ENCODE results near the gene DENND1C. TPM values are rescaled to one million over a fixed set of nuclear protein-coding genes. Genes with fewer than 3 reads are reported as not detected.
"Not testable (repeated sequence)": the region's sequence is repeated elsewhere in the genome, so short reads cannot be mapped to it uniquely, and the experiment has no call there.

The DENND1C gene
- total RNA-seq, 2 experiments from 2014 or later: 100 to 113 TPM

- DNase-seq (no peak), ATAC-seq (no peak)
- Mint-ChIP-seq H3K4me3 (no peak overlapping the region), H3K4me1 (no peaks in the 10 kb centered on the region), H3K9me3 (ENCODE audit: low read depth) (no peaks in the 10 kb centered on the region), H3K36me3 (peaks cover 14% of the 10 kb centered on the region), H3K27ac (no peak overlapping the region), H3K27me3 (no peaks in the 10 kb centered on the region)
- CTCF ChIA-PET: no interaction called here
Observed at GRCh38 chr19:6448045-6448444, 33.5 kb downstream of the DENND1C start.

- Mint-ChIP-seq H3K4me1 (no peaks in the 10 kb centered on the region), H3K9me3 (ENCODE audit: low read depth) (no peaks in the 10 kb centered on the region), H3K27me3 (no peaks in the 10 kb centered on the region), H3K36me3 (peaks cover 5% of the 10 kb centered on the region), H3K27ac (no peak overlapping the region), H3K4me3 (no peak overlapping the region)
- CTCF ChIA-PET: no interaction called here
- DNase-seq: no peak
- ATAC-seq: no peak
Observed at GRCh38 chr19:6446452-6446851, 35.1 kb downstream of the DENND1C start.

- CTCF ChIA-PET: interaction anchor here (1.0 kb wide), 1 partner anchor 33 kb away, joined by 3 read pairs; no protein-coding TSS in a partner anchor
- H3K4me1 Mint-ChIP-seq: no peaks in the 10 kb centered on the region
- H3K9me3 Mint-ChIP-seq (ENCODE audit: low read depth): no peaks in the 10 kb centered on the region
- H3K4me3 Mint-ChIP-seq: no peak overlapping the region
- ATAC-seq (no peak), DNase-seq (no peak)
- H3K27me3 Mint-ChIP-seq: no peaks in the 10 kb centered on the region
- no peak overlapping the region for H3K27ac Mint-ChIP-seq
- H3K36me3 Mint-ChIP-seq: no peaks in the 10 kb centered on the region
Observed at GRCh38 chr19:6443986-6444385, 37.6 kb downstream of the DENND1C start.

DNA sequence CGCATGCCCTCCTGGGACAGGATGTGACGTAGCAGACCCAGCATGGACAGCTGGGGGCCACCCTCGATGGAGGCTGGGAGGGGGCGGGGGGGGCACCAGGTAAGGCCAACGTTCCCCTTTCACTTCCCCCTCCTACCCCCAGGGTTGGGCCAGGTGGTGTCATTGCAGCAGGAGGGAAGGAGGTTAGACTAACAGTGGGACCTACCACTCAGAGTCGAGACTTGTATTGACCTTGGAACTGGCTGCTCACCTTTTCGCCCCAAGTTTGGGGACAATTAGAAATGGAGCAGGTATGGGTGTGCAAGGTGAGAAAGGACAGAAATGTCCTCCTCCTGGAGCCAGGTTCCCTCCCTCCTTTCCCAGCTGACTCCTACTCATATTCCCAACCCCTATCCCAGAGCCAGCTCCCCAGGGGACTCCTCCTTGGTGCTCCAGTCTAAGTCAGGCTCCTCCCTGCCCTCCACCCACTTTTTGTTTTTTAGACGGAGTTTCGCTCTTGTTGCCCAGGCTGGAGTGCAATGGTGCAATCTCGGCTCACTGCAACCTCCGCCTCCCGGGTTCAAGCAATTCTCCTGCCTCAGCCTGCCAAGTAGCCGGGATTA, 39.4 kb downstream of the DENND1C start:
- H3K4me3 Mint-ChIP-seq: no peak overlapping the region
- H3K4me1 Mint-ChIP-seq: no peaks in the 10 kb centered on the region
- H3K27ac Mint-ChIP-seq: no peak overlapping the region
- no peaks in the 10 kb centered on the region for H3K9me3 Mint-ChIP-seq (ENCODE audit: low read depth)
- no peak for ATAC-seq
- CTCF ChIA-PET: no interaction called here
- DNase-seq: no peak
- H3K36me3 Mint-ChIP-seq: no peaks in the 10 kb centered on the region
- no peaks in the 10 kb centered on the region for H3K27me3 Mint-ChIP-seq

- CTCF ChIA-PET: no interaction called here
- no peak overlapping the region for H3K27ac Mint-ChIP-seq
Observed at GRCh38 chr19:6440905-6441304, 40.7 kb downstream of the DENND1C start.

GRCh38 chr19:6439743-6440142, 41.8 kb downstream of the DENND1C start:
- Mint-ChIP-seq H3K36me3 (no peaks in the 10 kb centered on the region), H3K27me3 (no peaks in the 10 kb centered on the region), H3K9me3 (ENCODE audit: low read depth) (no peaks in the 10 kb centered on the region), H3K4me3 (no peak overlapping the region), H3K4me1 (peaks cover 6% of the 10 kb centered on the region), H3K27ac (no peak overlapping the region)
- CTCF ChIA-PET: no interaction called here
- no peak for ATAC-seq
- DNase-seq: no peak

More at GRCh38 chr19:6440905-6441304, 40.7 kb downstream of the DENND1C start:
- DNase-seq (no peak), ATAC-seq (no peak)
- no peaks in the 10 kb centered on the region for H3K36me3 Mint-ChIP-seq
- no peaks in the 10 kb centered on the region for H3K9me3 Mint-ChIP-seq (ENCODE audit: low read depth)
- no peaks in the 10 kb centered on the region for H3K27me3 Mint-ChIP-seq
- no peak overlapping the region for H3K4me3 Mint-ChIP-seq
- peaks cover 4% of the 10 kb centered on the region for H3K4me1 Mint-ChIP-seq

GRCh38 chr19:6433663-6434062, 47.9 kb downstream of the DENND1C start, which contains the start of gene SLC25A41:
TSS of gene SLC25A41 (minus strand) at chr19:6433763. CDS start at chr19:6433693, 70 bp downstream.
- H3K4me1 Mint-ChIP-seq: peaks cover 12% of the 10 kb centered on the region
- ATAC-seq (no peak), DNase-seq (no peak)
- CTCF ChIA-PET: no interaction called here
- H3K36me3 Mint-ChIP-seq: no peaks in the 10 kb centered on the region
- H3K27ac Mint-ChIP-seq: no peak within 1 kb of the TSS
- H3K27me3 Mint-ChIP-seq: no peaks in the 10 kb centered on the region
- no peaks in the 10 kb centered on the region for H3K9me3 Mint-ChIP-seq (ENCODE audit: low read depth)
- H3K4me3 Mint-ChIP-seq: no peak within 1 kb of the TSS

DNA sequence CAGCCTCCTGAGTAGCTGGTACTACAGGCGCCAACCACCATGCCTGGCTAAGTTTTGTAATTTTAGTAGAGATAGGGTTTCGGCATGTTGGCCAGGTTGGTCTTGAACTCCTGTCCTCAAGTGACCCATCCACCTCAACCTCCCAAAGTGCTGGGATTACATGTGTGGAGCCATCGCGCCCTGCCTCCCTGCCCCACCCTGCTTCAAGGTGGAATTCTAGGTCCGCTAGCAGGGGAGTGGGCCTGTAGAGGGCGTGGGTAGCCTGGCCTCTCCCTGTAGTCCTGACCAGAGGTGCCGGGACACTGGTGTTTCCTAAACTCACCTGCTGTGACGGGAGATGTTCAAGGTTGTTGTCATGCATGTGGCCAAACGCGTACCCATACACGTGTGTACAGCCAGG, 48.4 kb downstream of the DENND1C start:
- no peak for DNase-seq
- ATAC-seq: no peak
- H3K27me3 Mint-ChIP-seq: no peaks in the 10 kb centered on the region
- CTCF ChIA-PET: no interaction called here
- H3K4me3 Mint-ChIP-seq: no peak overlapping the region
- peaks cover 12% of the 10 kb centered on the region for H3K4me1 Mint-ChIP-seq
- no peaks in the 10 kb centered on the region for H3K36me3 Mint-ChIP-seq
- H3K27ac Mint-ChIP-seq: no peak overlapping the region
- H3K9me3 Mint-ChIP-seq (ENCODE audit: low read depth): no peaks in the 10 kb centered on the region

GRCh38 chr19:6431891-6432290, 49.7 kb downstream of the DENND1C start:
- H3K27me3 Mint-ChIP-seq: no peaks in the 10 kb centered on the region
- no peaks in the 10 kb centered on the region for H3K36me3 Mint-ChIP-seq
- H3K27ac Mint-ChIP-seq: no peak overlapping the region
- CTCF ChIA-PET: interaction anchor here (1.2 kb wide), 1 partner anchor 28 kb away, joined by 3 read pairs; the partner anchor contains the start of gene SLC25A23
- H3K4me1 Mint-ChIP-seq: peaks cover 12% of the 10 kb centered on the region
- ATAC-seq (peak; percentile 6), DNase-seq (no peak)
- H3K9me3 Mint-ChIP-seq (ENCODE audit: low read depth): no peaks in the 10 kb centered on the region
- H3K4me3 Mint-ChIP-seq: no peak overlapping the region

DNA sequence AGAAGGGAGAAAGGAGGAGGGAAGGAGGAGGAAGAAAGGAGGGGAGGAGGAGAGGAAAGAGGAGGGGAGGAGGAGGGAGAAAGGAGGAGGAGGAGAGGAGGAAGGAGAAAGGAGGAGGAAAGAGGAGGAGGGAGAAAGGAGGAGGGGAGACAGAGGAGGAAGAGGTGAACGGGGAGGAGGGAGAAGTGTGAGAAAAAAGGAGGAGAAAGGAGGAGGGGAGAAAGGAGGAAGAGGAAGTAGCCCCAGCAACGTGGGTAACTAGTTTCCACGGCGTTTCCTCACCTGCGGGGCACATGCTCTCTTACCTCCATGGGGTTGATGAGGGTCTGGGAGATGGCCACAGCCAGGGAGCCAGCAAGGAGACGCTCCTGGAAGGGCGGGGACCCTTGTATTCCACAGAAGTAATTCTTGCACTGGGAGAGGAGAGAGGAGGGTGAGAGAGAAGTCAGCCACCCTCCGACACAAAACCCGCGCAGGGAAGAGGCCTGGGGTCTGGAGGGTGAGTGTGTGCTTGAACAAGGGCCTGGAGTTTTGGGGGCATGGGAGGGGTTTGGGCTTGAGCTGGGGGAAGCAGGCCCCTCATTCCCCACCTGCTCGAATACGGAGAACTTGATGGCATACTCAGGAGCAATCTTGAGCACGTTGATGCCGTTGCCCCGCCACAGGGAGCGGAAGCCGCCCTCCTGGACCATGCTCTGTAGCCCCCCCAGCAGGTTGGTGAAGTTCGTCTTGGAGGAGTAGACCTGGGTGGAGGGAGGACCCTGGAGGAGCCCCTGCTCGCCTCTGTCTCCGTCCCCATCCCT, 52.0 kb downstream of the DENND1C start:
- H3K27me3 Mint-ChIP-seq: no peaks in the 10 kb centered on the region

GRCh38 chr19:6428692-6429418, 52.7 kb downstream of the DENND1C start:
- CTCF ChIA-PET; H3K4me3 Mint-ChIP-seq; H3K27ac Mint-ChIP-seq; H3K27me3 Mint-ChIP-seq; H3K36me3 Mint-ChIP-seq; H3K9me3 Mint-ChIP-seq (ENCODE audit: low read depth); ATAC-seq; DNase-seq: not testable (repeated sequence)
- peaks cover 17% of the 10 kb centered on the region for H3K4me1 Mint-ChIP-seq

More for the DNA sequence above, 52.0 kb downstream of the DENND1C start:
- DNase-seq (no peak), ATAC-seq (no peak)
- no peaks in the 10 kb centered on the region for H3K9me3 Mint-ChIP-seq (ENCODE audit: low read depth)
- peaks cover 17% of the 10 kb centered on the region for H3K4me1 Mint-ChIP-seq
- no peaks in the 10 kb centered on the region for H3K36me3 Mint-ChIP-seq
- H3K27ac Mint-ChIP-seq: no peak overlapping the region
- CTCF ChIA-PET: no interaction called here
- peak overlapping the region; percentile 43 for H3K4me3 Mint-ChIP-seq

- Mint-ChIP-seq H3K36me3 (peaks cover 4% of the 10 kb centered on the region), H3K9me3 (ENCODE audit: low read depth) (no peaks in the 10 kb centered on the region), H3K27ac (no peak overlapping the region), H3K4me3 (no peak overlapping the region), H3K4me1 (peaks cover 30% of the 10 kb centered on the region), H3K27me3 (no peaks in the 10 kb centered on the region)
- CTCF ChIA-PET: no interaction called here
- ATAC-seq: no peak
- no peak for DNase-seq
Observed at GRCh38 chr19:6427131-6427530, 54.5 kb downstream of the DENND1C start.

DNA sequence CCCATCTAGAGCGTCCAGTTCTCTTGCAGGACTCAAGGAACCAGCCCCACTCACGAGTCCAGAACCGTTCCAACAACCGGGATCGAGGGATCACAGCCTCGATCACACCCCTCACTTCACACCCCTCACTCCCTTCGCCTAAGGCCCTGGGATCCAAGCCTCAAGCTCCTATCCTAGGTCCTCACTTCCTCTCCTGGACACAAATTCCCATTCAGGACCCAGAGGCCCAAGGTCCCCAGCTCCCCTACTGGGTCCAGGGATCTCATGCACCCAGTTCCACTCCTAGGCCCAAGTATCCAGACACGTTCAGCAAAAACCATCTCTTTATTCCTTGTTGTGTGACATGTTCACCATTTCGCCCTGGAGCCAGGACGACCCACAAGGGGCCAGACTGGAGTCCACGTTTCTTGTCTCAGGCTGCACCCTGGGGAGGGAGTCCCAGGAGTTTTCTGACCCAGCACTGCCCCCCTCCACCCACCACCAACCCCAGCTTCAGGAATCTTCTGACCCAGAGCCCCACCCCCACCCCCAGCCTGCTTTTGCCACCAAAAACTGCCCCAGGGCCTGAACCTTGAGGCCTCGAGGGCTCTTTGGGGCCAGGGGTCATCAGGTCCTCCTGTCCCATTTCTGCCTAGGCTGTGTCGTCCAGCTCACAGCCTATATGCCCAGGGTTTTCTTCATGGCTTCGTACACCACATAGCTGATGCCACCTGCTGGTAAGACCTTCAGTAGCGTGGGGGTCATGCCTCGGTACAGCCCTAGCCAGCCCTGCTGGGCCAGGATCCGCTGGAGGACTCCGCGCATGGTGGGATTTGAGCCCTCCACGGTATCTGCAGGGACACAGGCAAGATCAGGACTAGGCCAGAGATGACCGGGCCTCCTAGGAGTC, 55.6 kb downstream of the DENND1C start:
- Mint-ChIP-seq H3K27ac (peak overlapping the region; percentile 92), H3K36me3 (peaks cover 5% of the 10 kb centered on the region), H3K4me3 (peak overlapping the region; percentile 65), H3K27me3 (no peaks in the 10 kb centered on the region), H3K4me1 (peaks cover 38% of the 10 kb centered on the region), H3K9me3 (ENCODE audit: low read depth) (no peaks in the 10 kb centered on the region)
- ATAC-seq: no peak
- peak; percentile 45 for DNase-seq
- CTCF ChIA-PET: interaction anchor here (0.7 to 2.4 kb wide), 7 partner anchors 9 to 437 kb away, joined by 3 to 10 read pairs (median 5); partner anchors contain the start of genes ALKBH7, DENND1C and GTF2F1

Data from activated CD8-positive, alpha-beta memory T cell treated with anti-CD3 and anti-CD28 coated beads, Interleukin-2, amount 10 ng/mL, durations not matched to agents 7 days and 5 days (primary cell).